A673 (cell line): Measurements from ENCODE around the gene TPM1. TPM values are rescaled to one million over a fixed set of nuclear protein-coding genes. Genes with fewer than 3 reads are reported as not detected.

Experiments used
- BruUV-seq: library from RNA; stranded (reverse); fragments of 400-500 nt; replicated peaks from 2 replicates; lab custom pipeline; 2021; lab: Mats Ljungman, UMichigan
- CTCF ChIA-PET: fragments of 300-600 bp; sonication (Branson Sonifier 250); formaldehyde crosslinking; loops from one replicate; lab custom pipeline; 2022; ENCODE audit warnings: antibody characterized with exemption; lab: Charles Lee
- POLR2A ChIA-PET: fragments of 300-600 bp; sonication (Branson Sonifier 250); formaldehyde crosslinking; loops from one replicate; lab custom pipeline; 2022; ENCODE audit warnings: antibody characterized with exemption; ENCODE audit not compliant: low non-redundant PET; lab: Charles Lee
- DNase-seq: peaks from one replicate; pipeline ENCODE4 v3.0.0-alpha.2; 2015; ENCODE audit warnings: low spot score
- H3K27ac ChIP-seq: fragments of 200-600 bp; sonication (generic); 2 replicates; pipeline ENCODE4 v1.5.1; 2016; ENCODE audit warnings: mixed run types, low read depth, mild to moderate bottlenecking, mixed read lengths, antibody characterized with exemption, low read length; ENCODE audit not compliant: poor library complexity, severe bottlenecking
- H3K27me3 ChIP-seq: fragments of 200-600 bp; sonication (generic); replicated peaks from 2 replicates; pipeline ENCODE4 v1.6.1; 2017; ENCODE audit warnings: mixed run types, low read depth, mild to moderate bottlenecking, mixed read lengths, antibody characterized with exemption, low read length; ENCODE audit not compliant: insufficient read depth, poor library complexity
- H3K36me3 ChIP-seq: fragments of 200-600 bp; sonication (generic); 2 replicates; pipeline ENCODE4 v1.6.1; 2016; ENCODE audit warnings: mixed run types, mild to moderate bottlenecking, mixed read lengths, antibody characterized with exemption, low read length; ENCODE audit not compliant: insufficient read depth, poor library complexity, severe bottlenecking
- H3K4me1 ChIP-seq: fragments of 200-600 bp; sonication (generic); 2 replicates; pipeline ENCODE4 v1.6.1; 2017; ENCODE audit warnings: mixed run types, mild to moderate bottlenecking, mixed read lengths, antibody characterized with exemption, low read length; ENCODE audit not compliant: insufficient read depth, poor library complexity, severe bottlenecking
- H3K4me3 ChIP-seq: fragments of 200-600 bp; sonication (generic); 2 replicates; pipeline ENCODE4 v1.5.1; 2016; ENCODE audit warnings: low read depth, mixed run types, mild to moderate bottlenecking, mixed read lengths, low read length; ENCODE audit not compliant: poor library complexity, severe bottlenecking
- H3K9me3 ChIP-seq: fragments of 200-600 bp; sonication (generic); 2 replicates; pipeline ENCODE4 v1.6.1; 2016; ENCODE audit warnings: mixed run types, low read depth, mild to moderate bottlenecking, mixed read lengths, antibody characterized with exemption, low read length; ENCODE audit not compliant: poor library complexity, severe bottlenecking
- EZH2 ChIP-seq: fragments of 200-600 bp; sonication (generic); IDR thresholded peaks from 2 replicates; pipeline ENCODE4 v1.6.1; 2017; ENCODE audit warnings: borderline replicate concordance, low read depth, mild to moderate bottlenecking, mixed read lengths, antibody characterized with exemption, low read length; ENCODE audit not compliant: poor library complexity, severe bottlenecking
- intact Hi-C: fragments of 100-400 bp; cut with micrococcal nuclease; formaldehyde crosslinking; loops from one replicate; pipeline ENCODE4 v1.10.0; 2022; ENCODE audit not compliant: unreplicated experiment
- total RNA-seq: library from RNA; stranded (reverse); gene quantifications from 2 replicates; pipeline ENCODE4 v1.2.3, GENCODE V29; 2021
- TF ChIP-seq, protein P1 (sequence below): fragments of 300-800, 200-600 bp; sonication (generic); conservative IDR thresholded peaks from 2 replicates; pipeline ENCODE4 v1.5.1; 2017; ENCODE audit warnings: low read depth, mild to moderate bottlenecking, antibody characterized with exemption, low read length, moderate library complexity, mixed read lengths

Gene TPM1
- total RNA-seq, 1 experiment from 2014 or later: 31.2 TPM

DNA sequence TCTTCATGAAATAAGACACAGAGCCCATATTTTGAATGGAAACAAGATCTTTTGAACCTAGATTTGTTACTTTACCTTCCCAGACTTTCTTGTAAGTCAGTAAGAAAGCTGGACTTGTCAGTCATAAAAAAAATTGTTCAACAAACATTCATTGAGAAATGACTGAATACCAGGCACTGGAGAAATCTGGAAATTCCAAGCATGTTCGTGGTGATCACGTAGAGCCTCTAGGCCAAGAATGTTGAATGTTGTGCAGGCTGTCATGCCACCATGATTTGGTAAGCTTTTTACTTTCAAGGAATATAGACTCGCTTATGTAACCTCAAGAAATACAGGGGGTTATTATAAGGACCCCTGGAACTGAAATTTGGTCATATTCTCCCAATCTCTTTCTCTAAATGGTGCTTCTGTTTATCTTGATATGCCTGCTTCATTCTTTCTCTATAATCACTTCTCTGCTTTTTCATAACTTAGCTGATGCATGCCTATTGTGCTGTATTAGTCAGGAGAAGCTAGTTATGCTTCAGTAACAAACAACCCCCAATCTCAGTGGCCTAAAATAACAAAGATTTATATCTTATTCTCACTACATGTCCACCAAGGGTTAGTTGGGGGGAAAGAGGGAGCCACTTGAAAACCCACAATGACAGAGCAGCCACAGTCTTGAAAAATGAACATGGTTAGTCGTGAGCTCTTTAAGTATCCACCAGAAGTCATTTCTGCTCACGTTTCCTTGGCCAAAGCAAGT lies 3.4 kb upstream of the TPM1 start:
- H3K36me3 ChIP-seq: no peaks in the 10 kb centered on the region
- no peaks in the 10 kb centered on the region for H3K9me3 ChIP-seq
- ChIA-PET POLR2A (no interaction called here), CTCF (no interaction called here)
- no peak overlapping the region for H3K4me3 ChIP-seq
- DNase-seq: no peak
- TF ChIP-seq, protein P1, sequence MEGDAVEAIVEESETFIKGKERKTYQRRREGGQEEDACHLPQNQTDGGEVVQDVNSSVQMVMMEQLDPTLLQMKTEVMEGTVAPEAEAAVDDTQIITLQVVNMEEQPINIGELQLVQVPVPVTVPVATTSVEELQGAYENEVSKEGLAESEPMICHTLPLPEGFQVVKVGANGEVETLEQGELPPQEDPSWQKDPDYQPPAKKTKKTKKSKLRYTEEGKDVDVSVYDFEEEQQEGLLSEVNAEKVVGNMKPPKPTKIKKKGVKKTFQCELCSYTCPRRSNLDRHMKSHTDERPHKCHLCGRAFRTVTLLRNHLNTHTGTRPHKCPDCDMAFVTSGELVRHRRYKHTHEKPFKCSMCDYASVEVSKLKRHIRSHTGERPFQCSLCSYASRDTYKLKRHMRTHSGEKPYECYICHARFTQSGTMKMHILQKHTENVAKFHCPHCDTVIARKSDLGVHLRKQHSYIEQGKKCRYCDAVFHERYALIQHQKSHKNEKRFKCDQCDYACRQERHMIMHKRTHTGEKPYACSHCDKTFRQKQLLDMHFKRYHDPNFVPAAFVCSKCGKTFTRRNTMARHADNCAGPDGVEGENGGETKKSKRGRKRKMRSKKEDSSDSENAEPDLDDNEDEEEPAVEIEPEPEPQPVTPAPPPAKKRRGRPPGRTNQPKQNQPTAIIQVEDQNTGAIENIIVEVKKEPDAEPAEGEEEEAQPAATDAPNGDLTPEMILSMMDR: no peak
- TF ChIP-seq EZH2: no peak
- intact Hi-C loops: no loop called here
- H3K27me3 ChIP-seq: peaks cover 53% of the 10 kb centered on the region
- no TSS peak for BruUV-seq
- peaks cover 9% of the 10 kb centered on the region for H3K4me1 ChIP-seq
- H3K27ac ChIP-seq: no peak overlapping the region

DNA sequence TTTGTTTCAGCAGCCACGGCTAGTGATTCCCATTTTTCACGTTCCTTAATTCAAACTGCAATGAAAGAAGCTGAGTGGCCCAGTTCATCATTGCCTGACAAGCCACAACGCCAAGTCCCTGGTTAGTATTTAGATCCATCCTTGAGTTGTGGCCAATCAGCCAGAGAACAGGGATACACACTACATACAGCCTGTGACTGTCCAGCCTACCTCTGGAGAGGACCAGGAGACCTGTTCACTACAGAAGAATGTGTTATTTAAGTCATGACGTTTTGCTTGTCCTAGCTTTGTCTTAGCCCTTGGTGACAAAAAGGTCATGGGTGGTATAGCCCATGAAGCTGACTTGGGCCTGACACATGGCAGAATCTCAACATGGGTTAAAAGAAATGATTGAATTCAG lies 2.7 kb upstream of the TPM1 start:
- DNase-seq: no peak
- H3K9me3 ChIP-seq: no peaks in the 10 kb centered on the region
- no peak overlapping the region for H3K4me3 ChIP-seq
- peaks cover 56% of the 10 kb centered on the region for H3K27me3 ChIP-seq
- intact Hi-C loops: no loop called here
- H3K27ac ChIP-seq: no peak overlapping the region
- TF ChIP-seq, protein P1: no peak
- no peak for TF ChIP-seq EZH2
- H3K36me3 ChIP-seq: no peaks in the 10 kb centered on the region
- H3K4me1 ChIP-seq: peaks cover 9% of the 10 kb centered on the region
- CTCF ChIA-PET: no interaction called here
- POLR2A ChIA-PET: no interaction called here
- no TSS peak for BruUV-seq

DNA sequence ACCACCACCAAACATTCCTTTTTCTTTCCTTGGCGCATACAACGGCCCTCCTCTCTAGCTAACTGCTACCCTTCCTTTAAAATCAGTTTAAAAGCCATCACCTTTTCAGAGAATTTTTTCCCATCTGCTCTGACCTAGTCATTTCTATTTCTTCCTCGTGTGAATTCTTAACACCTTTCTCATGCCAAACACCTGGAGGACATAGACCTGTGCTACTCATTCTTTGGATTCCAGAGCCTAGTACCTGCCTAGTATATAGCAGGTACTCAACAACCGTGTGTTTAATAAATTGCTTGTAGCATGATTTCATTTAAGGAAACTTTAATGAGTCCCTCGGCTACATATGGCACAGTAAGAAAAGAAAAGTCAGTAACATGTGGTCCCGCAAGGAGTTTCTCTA lies 2.0 kb upstream of the TPM1 start:
- Histone ChIP-seq H3K4me3 (no peak overlapping the region), H3K27ac (no peak overlapping the region), H3K27me3 (peaks cover 62% of the 10 kb centered on the region), H3K4me1 (peaks cover 14% of the 10 kb centered on the region), H3K9me3 (no peaks in the 10 kb centered on the region), H3K36me3 (no peaks in the 10 kb centered on the region)
- DNase-seq: no peak
- intact Hi-C loops: no loop called here
- TF ChIP-seq, protein P1: no peak
- TF ChIP-seq EZH2: no peak
- ChIA-PET POLR2A (no interaction called here), CTCF (no interaction called here)
- no TSS peak for BruUV-seq
